Mesendoderm (in vitro differentiated cells): ENCODE measurements around the gene C5orf52.

Source experiments
- DNase-seq: peaks from one replicate; pipeline ENCODE4 v3.0.0; 2013
- H2AK5ac ChIP-seq: 2 replicates; pipeline ENCODE4 v1.6.1; 2013; ENCODE audit warnings: low read length, inconsistent platforms
- H2BK120ac ChIP-seq: 2 replicates; pipeline ENCODE4 v1.6.1; 2013; ENCODE audit warnings: low read depth, mild to moderate bottlenecking, low read length, moderate library complexity, mixed read lengths
- H2BK15ac ChIP-seq: replicated peaks from 2 replicates; pipeline ENCODE4 v1.6.1; 2013; ENCODE audit warnings: low read depth, mild to moderate bottlenecking, moderate library complexity
- H2BK5ac ChIP-seq: 2 replicates; pipeline ENCODE4 v1.6.1; 2013; ENCODE audit warnings: low read length, inconsistent platforms
- H3K18ac ChIP-seq: 2 replicates; pipeline ENCODE4 v1.6.1; 2013; ENCODE audit warnings: mild to moderate bottlenecking, low read length, mixed read lengths
- H3K23ac ChIP-seq: one replicate; pipeline ENCODE4 v1.6.1; 2013; ENCODE audit warnings: low read length
- H3K27ac ChIP-seq: 2 replicates; pipeline ENCODE4 v1.5.1; 2013; ENCODE audit warnings: low read depth, mild to moderate bottlenecking, inconsistent platforms, low read length, moderate library complexity
- H3K27me3 ChIP-seq: 2 replicates; pipeline ENCODE4 v1.6.1; 2013; ENCODE audit warnings: low read length, control low read depth, mild to moderate bottlenecking, inconsistent platforms; ENCODE audit not compliant: insufficient read depth, poor library complexity
- H3K36me3 ChIP-seq: 2 replicates; pipeline ENCODE4 v1.6.1; 2013; ENCODE audit warnings: low read length, inconsistent platforms; ENCODE audit not compliant: control insufficient read depth, insufficient read depth
- H3K4ac ChIP-seq: one replicate; pipeline ENCODE4 v1.6.1; 2013; ENCODE audit warnings: low read depth, mild to moderate bottlenecking, low read length, moderate library complexity
- H3K4me1 ChIP-seq: 2 replicates; pipeline ENCODE4 v1.6.1; 2013; ENCODE audit warnings: low read depth, low read length, inconsistent platforms; ENCODE audit not compliant: control insufficient read depth
- H3K4me2 ChIP-seq: 2 replicates; pipeline ENCODE4 v1.6.1; 2013; ENCODE audit warnings: low read length
- H3K4me3 ChIP-seq: 2 replicates; pipeline ENCODE4 v1.5.1; 2013; ENCODE audit warnings: mild to moderate bottlenecking, low read length
- H3K56ac ChIP-seq: one replicate; pipeline ENCODE4 v1.6.1; 2013; ENCODE audit warnings: low read length
- H3K79me1 ChIP-seq: 2 replicates; pipeline ENCODE4 v1.6.1; 2013; ENCODE audit warnings: low read length, inconsistent platforms
- H3K79me2 ChIP-seq: 2 replicates; pipeline ENCODE4 v1.6.1; 2013; ENCODE audit warnings: mild to moderate bottlenecking, low read length; ENCODE audit not compliant: control insufficient read depth, insufficient read depth
- H3K9ac ChIP-seq: 2 replicates; pipeline ENCODE4 v1.6.1; 2013; ENCODE audit warnings: low read length, inconsistent platforms
- H4K5ac ChIP-seq: one replicate; pipeline ENCODE4 v1.6.1; 2013; ENCODE audit warnings: low read length
- H4K8ac ChIP-seq: one replicate; pipeline ENCODE4 v1.6.1; 2013; ENCODE audit warnings: low read depth, mild to moderate bottlenecking, control low read depth, low read length, moderate library complexity
- WGBS: extraction: QIAGEN DNeasy Blood & Tissue Kit; methylation state at CpG from one replicate; pipeline ENCODE4 v1.1.7; 2013; ENCODE audit warnings: low lambda C conversion rate, missing lambda C conversion rate; ENCODE audit not compliant: insufficient coverage; ENCODE audit errors: extremely low coverage; 5-methylcytosine and 5-hydroxymethylcytosine counted together

The C5orf52 gene

GRCh38 chr5:157648275-157648990, 22.9 kb upstream of the C5orf52 start:
- DNase-seq: no peak
- Histone ChIP-seq H3K79me2 (no peaks in the 10 kb centered on the region), H3K56ac (no peak overlapping the region), H3K4me3 (no peak overlapping the region), H2BK5ac (no peak overlapping the region), H3K27me3 (no peaks in the 10 kb centered on the region), H3K36me3 (no peaks in the 10 kb centered on the region), H3K79me1 (no peaks in the 10 kb centered on the region), H2AK5ac (no peak overlapping the region), H3K18ac (no peak overlapping the region), H2BK120ac (no peak overlapping the region), H3K4me2 (no peak overlapping the region), H4K5ac (no peak overlapping the region), H4K8ac (no peak overlapping the region), H3K4me1 (no peaks in the 10 kb centered on the region), H2BK15ac (no peak overlapping the region), H3K23ac (no peak overlapping the region), H3K4ac (no peak overlapping the region), H3K9ac (no peak overlapping the region), H3K27ac (no peak overlapping the region)
- WGBS: no CpG with 5 or more reads among the region's 7 CpGs

- Histone ChIP-seq H4K5ac (no peak overlapping the region), H2BK120ac (no peak overlapping the region), H3K4me1 (no peaks in the 10 kb centered on the region), H3K23ac (no peak overlapping the region), H3K56ac (no peak overlapping the region), H2AK5ac (no peak overlapping the region), H4K8ac (no peak overlapping the region), H2BK15ac (no peak overlapping the region), H3K4ac (no peak overlapping the region), H3K79me2 (no peaks in the 10 kb centered on the region), H3K79me1 (no peaks in the 10 kb centered on the region), H3K18ac (no peak overlapping the region), H3K36me3 (no peaks in the 10 kb centered on the region), H2BK5ac (no peak overlapping the region), H3K27me3 (no peaks in the 10 kb centered on the region), H3K4me3 (no peak overlapping the region), H3K9ac (no peak overlapping the region), H3K27ac (no peak overlapping the region), H3K4me2 (no peak overlapping the region)
- WGBS: no CpG with 5 or more reads among the region's 2 CpGs
- no peak for DNase-seq
These were observed 22.2 kb upstream of the C5orf52 start for GRCh38 chr5:157649101-157649500.

GRCh38 chr5:157650991-157651611, 20.2 kb upstream of the C5orf52 start:
- peak overlapping the region; percentile 45 for H3K56ac ChIP-seq
- H3K4me2 ChIP-seq: no peak overlapping the region
- no peak overlapping the region for H2BK5ac ChIP-seq
- H4K5ac ChIP-seq: no peak overlapping the region
- no peak overlapping the region for H4K8ac ChIP-seq
- H2BK15ac ChIP-seq: no peak overlapping the region
- H3K79me2 ChIP-seq: no peaks in the 10 kb centered on the region
- no CpG with 5 or more reads among the region's 33 CpGs for WGBS
- no peak for DNase-seq
- H3K4ac ChIP-seq: no peak overlapping the region
- H3K23ac ChIP-seq: no peak overlapping the region
- no peaks in the 10 kb centered on the region for H3K4me1 ChIP-seq
- H3K4me3 ChIP-seq: no peak overlapping the region
- no peak overlapping the region for H3K9ac ChIP-seq
- H3K36me3 ChIP-seq: no peaks in the 10 kb centered on the region
- H3K27ac ChIP-seq: no peak overlapping the region
- no peaks in the 10 kb centered on the region for H3K79me1 ChIP-seq
- H3K27me3 ChIP-seq: no peaks in the 10 kb centered on the region
- no peak overlapping the region for H2AK5ac ChIP-seq
- H2BK120ac ChIP-seq: no peak overlapping the region
- H3K18ac ChIP-seq: no peak overlapping the region

GRCh38 chr5:157651623-157652376, 19.5 kb upstream of the C5orf52 start:
- Histone ChIP-seq H2AK5ac (no peak overlapping the region), H3K9ac (peak overlapping the region; percentile 36), H3K18ac (no peak overlapping the region), H3K27me3 (no peaks in the 10 kb centered on the region), H3K36me3 (no peaks in the 10 kb centered on the region), H3K79me2 (no peaks in the 10 kb centered on the region), H3K4ac (no peak overlapping the region), H2BK15ac (no peak overlapping the region), H3K23ac (no peak overlapping the region), H2BK5ac (no peak overlapping the region), H3K56ac (peak overlapping the region; percentile 77), H3K79me1 (no peaks in the 10 kb centered on the region), H4K8ac (no peak overlapping the region), H2BK120ac (no peak overlapping the region), H4K5ac (no peak overlapping the region), H3K4me1 (no peaks in the 10 kb centered on the region), H3K4me2 (peak overlapping the region; percentile 23), H3K4me3 (no peak overlapping the region), H3K27ac (no peak overlapping the region)
- WGBS: no CpG with 5 or more reads among the region's 63 CpGs
- DNase-seq: peak; percentile 89

- Histone ChIP-seq H3K79me2 (no peaks in the 10 kb centered on the region), H3K27ac (no peak within 1 kb of the TSS), H3K9ac (peak within 1 kb of the TSS; percentile 36), H4K5ac (no peak within 1 kb of the TSS), H3K4ac (no peak within 1 kb of the TSS), H3K56ac (peak within 1 kb of the TSS; percentile 77), H3K4me1 (no peaks in the 10 kb centered on the region), H3K23ac (no peak within 1 kb of the TSS), H3K36me3 (no peaks in the 10 kb centered on the region), H3K4me2 (peak within 1 kb of the TSS; percentile 23), H2BK5ac (no peak within 1 kb of the TSS), H2AK5ac (no peak within 1 kb of the TSS), H4K8ac (no peak within 1 kb of the TSS), H2BK120ac (no peak within 1 kb of the TSS), H3K79me1 (no peaks in the 10 kb centered on the region), H2BK15ac (no peak within 1 kb of the TSS), H3K27me3 (no peaks in the 10 kb centered on the region), H3K4me3 (no peak within 1 kb of the TSS), H3K18ac (no peak within 1 kb of the TSS)
- DNase-seq: no peak
- WGBS: no CpG with 5 or more reads among the region's 15 CpGs
These were observed 19.0 kb upstream of the C5orf52 start, which contains the start of gene SOX30 for GRCh38 chr5:157652377-157652692. TSS of gene SOX30 (minus strand) at chr5:157652438. CDS start at chr5:157652078, 360 bp downstream.
